Immature natural killer cell (primary cell): ENCODE results near the gene BOLL. TPM values are rescaled to one million over a fixed set of nuclear protein-coding genes. Genes with fewer than 3 reads are reported as not detected.

ENCODE experiments used
- DNase-seq, 3 donors: peaks; one replicate each; pipeline ENCODE4 v3.0.0; 2022; ENCODE audit warnings: mixed read lengths in 1 of 3
- H3K27ac Mint-ChIP-seq, 6 donors: one replicate each; pipeline ENCODE4 v1.8.0; 2020; ENCODE audit warnings: mixed read lengths in 6 of 6, mild to moderate bottlenecking in 5 of 6, inconsistent platforms in 4 of 6, moderate library complexity in 3 of 6
- H3K27me3 Mint-ChIP-seq, 3 donors: one replicate each; pipeline ENCODE4 v1.8.0; 2020 to 2021; ENCODE audit warnings: low read depth in 3 of 3, mild to moderate bottlenecking in 3 of 3, mixed read lengths in 3 of 3, moderate library complexity in 3 of 3, inconsistent platforms in 1 of 3
- H3K36me3 Mint-ChIP-seq, 3 donors: one replicate each; pipeline ENCODE4 v1.8.0; 2020; ENCODE audit warnings: mixed read lengths in 3 of 3, inconsistent platforms in 2 of 3, mild to moderate bottlenecking in 2 of 3
- H3K4me1 Mint-ChIP-seq, 2 donors: one replicate each; pipeline ENCODE4 v1.8.0; 2020; ENCODE audit warnings: inconsistent platforms in 2 of 2, mild to moderate bottlenecking in 2 of 2, mixed read lengths in 2 of 2, moderate library complexity in 1 of 2
- H3K4me3 Mint-ChIP-seq, 5 donors: one replicate each; pipeline ENCODE4 v1.8.0; 2020; ENCODE audit warnings: mild to moderate bottlenecking in 5 of 5, mixed read lengths in 5 of 5, inconsistent platforms in 3 of 5, moderate library complexity in 3 of 5
- H3K9me3 Mint-ChIP-seq, 6 donors: one replicate each; pipeline ENCODE4 v1.8.0; 2020; ENCODE audit warnings: mild to moderate bottlenecking in 6 of 6, mixed read lengths in 6 of 6, inconsistent platforms in 4 of 6, moderate library complexity in 3 of 6
- polyA plus RNA-seq, 3 donors: library from polyadenylated mRNA; unstranded; fragments of 300-500 nt; fragmentation: Illumina TruSeq; gene quantifications; one replicate each; pipeline ENCODE4 v1.2.3, GENCODE V29; 2021

Gene BOLL
- polyA plus RNA-seq, 3 donors from 2014 or later, result 0.08 TPM; not detected in 2

DNA sequence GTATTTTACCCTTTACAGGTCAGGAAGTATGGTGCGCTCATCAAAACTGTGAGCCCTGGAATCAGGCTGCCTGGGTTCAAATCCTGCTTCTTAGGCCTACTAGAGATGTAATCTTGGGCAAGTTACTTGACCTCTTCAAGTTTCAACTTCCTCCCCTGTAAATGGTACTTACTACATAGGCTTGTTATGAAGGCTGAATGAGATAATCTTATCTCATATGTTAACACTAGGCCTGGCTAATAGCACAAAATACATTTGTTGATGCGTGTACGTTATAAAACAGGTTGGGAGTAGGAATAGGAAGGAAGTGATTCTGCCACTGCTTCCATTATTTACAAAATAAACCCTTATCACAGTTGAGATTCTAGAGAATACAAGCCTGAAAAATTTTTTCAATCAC, 108.1 kb downstream of the BOLL start:
- DNase-seq, result no peak
- Mint-ChIP-seq H3K4me3 (no peak overlapping the region), H3K27me3 (peaks cover 2 to 11% (median 9%) of the 10 kb centered on the region in 3 donors), H3K36me3 (no peaks in the 10 kb centered on the region), H3K4me1 (no peaks in the 10 kb centered on the region), H3K27ac (no peak overlapping the region), H3K9me3 (no peaks in the 10 kb centered on the region)

Other genes with a start within 250 kb of the BOLL start
- under 1 TPM in 1 of 3 donors, not detected in 2; 0.06 TPM for gene RFTN2, start 109.7 kb downstream of the BOLL start, polyA plus RNA-seq
- gene MARS2, start 80.0 kb downstream of the BOLL start, polyA plus RNA-seq, result 1 to 10 TPM; 4.6 to 9.6 (median 9.0) TPM
- under 1 TPM in 2 of 3 donors, not detected in 1; 0.51 to 0.53 TPM for gene PLCL1, start 19.3 kb upstream of the BOLL start, polyA plus RNA-seq